Left lung (tissue), 10 donors: ENCODE measurements around the gene GCNT2. TPM values are rescaled to one million over a fixed set of nuclear protein-coding genes. Genes with fewer than 3 reads are reported as not detected.

Experiments
- ATAC-seq: fragments of 200-7000 bp; cut with Tn5 transposase; one replicate; pipeline ENCODE4 v1.9.1; 2020; ENCODE audit warnings: moderate library complexity
- DNase-seq, 4 donors: peaks; one replicate each; pipeline ENCODE4 v3.0.0-alpha.2; 2013 to 2020
- H3K27ac ChIP-seq, 2 donors: fragments of 200-600 bp; sonication (generic) in 1 of 2; one replicate each; pipeline versions ENCODE4 v1.5.0 to v1.8.0; 2020 to 2021
- H3K27me3 ChIP-seq, 2 donors: fragments of 200-600 bp; sonication (generic) in 1 of 2; one replicate each; pipeline versions ENCODE4 v1.5.0 to v1.8.0; 2020 to 2021
- H3K36me3 ChIP-seq, 2 donors: fragments of 200-600 bp; sonication (generic) in 1 of 2; one replicate each; pipeline versions ENCODE4 v1.5.0 to v1.8.0; 2020 to 2021
- H3K4me1 ChIP-seq, 2 donors: fragments of 200-600 bp; one replicate each; pipeline ENCODE4 v1.8.0; 2021
- H3K4me3 ChIP-seq, 2 donors: fragments of 200-600 bp; sonication (generic) in 1 of 2; one replicate each; pipeline versions ENCODE4 v1.5.0 to v1.8.0; 2020 to 2021; ENCODE audit warnings: mild to moderate bottlenecking in 1 of 2
- H3K9me3 ChIP-seq, 2 donors: fragments of 200-600 bp; sonication (generic) in 1 of 2; one replicate each; pipeline versions ENCODE4 v1.5.0 to v1.8.0; 2020 to 2021
- intact Hi-C, 2 donors: fragments of 100-400 bp; cut with DNase I; formaldehyde crosslinking; loops; one replicate each; pipeline versions ENCODE4 v1.11.2 to v1.14.2; 2022
- polyA plus RNA-seq, 6 donors: library from polyadenylated mRNA; unstranded; fragments of 120-200 nt; gene quantifications; one replicate each; pipeline ENCODE4 v1.2.1, GENCODE V29; 2013; ENCODE audit not compliant: insufficient read length in 6 of 6
- total RNA-seq, 2 donors: library from RNA; stranded (reverse); fragmentation: NEBNext Ultra II Directional; extraction: Animal tissue kit (Norgen Biotek cat#: 25700); gene quantifications; one replicate each; pipeline ENCODE4 v1.2.1, GENCODE V29; 2021
- TF ChIP-seq, protein P1 (sequence below), 2 donors: fragments of 200-600 bp; sonication (generic) in 1 of 2; IDR thresholded peaks; one replicate each; pipeline versions ENCODE4 v1.5.0 to v1.8.0; 2021; ENCODE audit warnings: antibody characterized with exemption in 2 of 2
- donor health status: DM: no; HTN: yes; CAD: no.
- donor health status: DM: no; HTN: no; CAD: no.

The GCNT2 gene
- total and polyA plus RNA-seq, 8 donors = 14.7 to 32.3 (median 18.0) TPM

DNA sequence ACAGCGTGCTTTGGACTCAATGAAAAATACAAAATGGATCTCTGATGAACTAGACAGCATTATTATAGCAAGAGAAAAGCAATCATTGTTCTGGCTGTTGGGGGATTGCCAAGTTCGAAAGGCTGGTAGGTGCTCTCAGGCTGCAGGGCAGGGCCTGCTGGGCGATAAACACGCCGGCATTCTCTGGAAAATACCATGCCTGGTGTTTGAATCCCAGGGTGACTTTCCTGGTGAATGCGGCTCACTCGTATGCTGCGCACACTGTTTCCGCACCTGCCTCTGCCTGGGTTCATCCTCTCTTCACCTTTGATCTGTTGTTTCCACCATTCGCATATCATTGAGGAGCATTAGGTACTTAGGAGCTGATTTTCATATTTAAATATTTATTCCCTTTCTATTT lies 37.4 kb downstream of the GCNT2 start:
- peak; percentile 48 for ATAC-seq
- intact Hi-C loops = no loop called here
- H3K4me1 ChIP-seq = peaks cover 3 to 12% of the 10 kb centered on the region in 2 donors
- no peak overlapping the region for H3K27ac ChIP-seq
- H3K36me3 ChIP-seq = peaks cover 0 to 4% of the 10 kb centered on the region in 2 donors
- H3K4me3 ChIP-seq = no peak overlapping the region
- DNase-seq = no peak
- TF ChIP-seq, protein P1, sequence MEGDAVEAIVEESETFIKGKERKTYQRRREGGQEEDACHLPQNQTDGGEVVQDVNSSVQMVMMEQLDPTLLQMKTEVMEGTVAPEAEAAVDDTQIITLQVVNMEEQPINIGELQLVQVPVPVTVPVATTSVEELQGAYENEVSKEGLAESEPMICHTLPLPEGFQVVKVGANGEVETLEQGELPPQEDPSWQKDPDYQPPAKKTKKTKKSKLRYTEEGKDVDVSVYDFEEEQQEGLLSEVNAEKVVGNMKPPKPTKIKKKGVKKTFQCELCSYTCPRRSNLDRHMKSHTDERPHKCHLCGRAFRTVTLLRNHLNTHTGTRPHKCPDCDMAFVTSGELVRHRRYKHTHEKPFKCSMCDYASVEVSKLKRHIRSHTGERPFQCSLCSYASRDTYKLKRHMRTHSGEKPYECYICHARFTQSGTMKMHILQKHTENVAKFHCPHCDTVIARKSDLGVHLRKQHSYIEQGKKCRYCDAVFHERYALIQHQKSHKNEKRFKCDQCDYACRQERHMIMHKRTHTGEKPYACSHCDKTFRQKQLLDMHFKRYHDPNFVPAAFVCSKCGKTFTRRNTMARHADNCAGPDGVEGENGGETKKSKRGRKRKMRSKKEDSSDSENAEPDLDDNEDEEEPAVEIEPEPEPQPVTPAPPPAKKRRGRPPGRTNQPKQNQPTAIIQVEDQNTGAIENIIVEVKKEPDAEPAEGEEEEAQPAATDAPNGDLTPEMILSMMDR (IDR thresholded peaks at IDR 0.05) = no peak
- H3K9me3 ChIP-seq = no peaks in the 10 kb centered on the region
- H3K27me3 ChIP-seq = peaks cover 0 to 6% of the 10 kb centered on the region in 2 donors

DNA sequence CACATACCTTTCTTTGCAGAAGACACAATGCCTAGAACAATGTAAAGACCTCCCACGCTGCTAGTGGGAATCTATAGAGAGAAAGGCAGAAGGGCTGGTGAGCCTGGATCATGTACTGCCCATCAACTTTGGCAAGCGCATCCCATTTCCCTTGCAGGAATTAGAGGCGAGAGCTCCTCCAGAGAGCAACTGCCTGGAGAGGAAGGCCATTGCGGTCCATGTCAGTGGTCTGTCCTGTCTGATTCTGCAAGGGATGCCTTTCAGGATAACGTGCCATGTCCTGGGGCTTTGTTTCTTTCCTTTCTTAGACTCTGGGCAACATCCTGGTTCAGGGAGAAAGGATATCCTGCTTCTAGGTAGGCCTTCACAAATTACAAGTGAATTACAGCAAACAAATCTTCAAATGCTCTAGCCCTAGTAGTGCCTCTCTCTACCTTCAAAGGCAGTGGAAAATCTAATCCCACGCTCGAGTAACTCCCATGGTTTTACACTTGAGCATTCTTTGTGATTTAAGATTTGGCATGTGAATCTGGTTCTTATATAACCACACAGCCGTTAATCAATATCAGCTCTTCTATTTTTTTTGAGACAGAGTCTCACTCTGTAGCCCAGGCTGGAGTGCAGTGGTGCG lies 38.5 kb downstream of the GCNT2 start:
- Histone ChIP-seq H3K4me1 (peaks cover 3 to 12% of the 10 kb centered on the region in 2 donors), H3K9me3 (no peaks in the 10 kb centered on the region), H3K27ac (no peak overlapping the region), H3K36me3 (peaks cover 0 to 4% of the 10 kb centered on the region in 2 donors), H3K27me3 (peaks cover 0 to 6% of the 10 kb centered on the region in 2 donors), H3K4me3 (no peak overlapping the region)
- DNase-seq = no peak
- TF ChIP-seq, protein P1 (IDR thresholded peaks at IDR 0.05) = no peak
- no peak for ATAC-seq
- intact Hi-C loops = no loop called here

DNA sequence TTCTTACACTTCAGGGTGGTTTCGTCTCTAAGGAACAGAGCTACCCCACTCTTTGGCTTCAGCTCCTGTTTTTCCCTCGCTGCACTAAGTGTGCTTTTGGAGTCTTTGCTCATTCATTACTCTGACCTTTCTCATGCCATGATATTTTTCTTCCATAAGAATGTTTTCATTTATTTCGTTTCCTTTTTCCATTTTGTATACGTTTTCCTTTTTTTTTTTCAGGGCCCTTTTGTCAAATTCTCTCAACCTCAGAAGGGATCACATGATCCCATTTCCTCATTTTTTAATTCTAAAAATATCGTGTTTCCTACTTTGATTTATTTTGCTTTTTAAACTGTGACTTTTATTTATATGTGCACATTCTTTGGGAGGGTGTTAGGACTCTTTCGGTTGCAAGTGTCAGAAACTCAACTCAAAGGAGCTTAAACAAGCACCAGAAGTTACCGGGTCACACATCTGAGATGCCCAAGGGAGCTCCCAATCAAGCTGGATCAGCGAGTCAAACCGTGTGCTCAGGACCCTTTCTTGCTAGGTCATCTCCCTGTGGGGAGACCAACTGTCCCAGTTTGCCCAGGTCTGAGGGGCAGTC lies 40.6 kb downstream of the GCNT2 start:
- H3K27ac ChIP-seq = no peak overlapping the region
- no peak for ATAC-seq
- intact Hi-C loops = no loop called here

DNA sequence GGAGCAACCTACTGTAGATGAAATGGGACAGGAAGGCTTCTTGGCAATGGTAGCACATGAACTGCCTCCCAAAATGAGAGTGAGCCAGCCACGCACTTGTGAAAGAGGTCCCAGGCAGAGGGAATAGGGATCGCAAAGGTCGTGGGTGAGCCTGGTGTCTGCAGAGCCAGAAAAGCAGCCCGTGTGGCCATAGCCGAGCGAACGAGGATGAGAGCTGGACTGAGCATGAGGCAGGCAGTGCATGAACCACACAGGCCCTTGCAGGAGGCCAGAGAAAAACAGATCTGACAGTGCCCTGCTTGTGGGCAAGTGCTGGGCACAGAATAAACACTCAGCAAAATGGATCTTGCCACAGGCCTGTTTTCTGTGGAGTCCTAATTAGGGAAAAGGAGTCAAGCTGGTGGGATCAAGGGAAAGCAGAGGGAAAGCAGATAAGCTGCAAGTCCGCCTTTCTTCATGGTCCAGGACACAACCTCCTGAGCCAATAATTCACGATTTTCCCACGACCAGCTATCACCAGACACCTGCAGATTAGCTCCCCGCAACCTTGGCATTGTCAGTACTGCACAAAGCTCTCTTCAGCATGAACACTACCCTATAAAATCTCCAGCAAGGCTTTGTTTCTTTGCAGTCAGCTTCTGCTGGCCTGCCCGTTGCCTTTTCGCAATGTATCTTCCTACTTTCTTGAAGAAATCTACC lies 44.0 kb downstream of the GCNT2 start:
- no peak for ATAC-seq
- intact Hi-C loops = no loop called here
- Histone ChIP-seq H3K27me3 (peaks cover 0 to 6% of the 10 kb centered on the region in 2 donors), H3K9me3 (no peaks in the 10 kb centered on the region), H3K4me1 (peaks cover 0 to 12% of the 10 kb centered on the region in 2 donors), H3K27ac (no peak overlapping the region), H3K36me3 (no peaks in the 10 kb centered on the region), H3K4me3 (no peak overlapping the region)
- no peak for DNase-seq
- TF ChIP-seq, protein P1 (IDR thresholded peaks at IDR 0.05) = no peak

More for the DNA sequence above, 40.6 kb downstream of the GCNT2 start:
- H3K36me3 ChIP-seq = peaks cover 0 to 4% of the 10 kb centered on the region in 2 donors
- H3K9me3 ChIP-seq = no peaks in the 10 kb centered on the region
- H3K4me3 ChIP-seq = no peak overlapping the region
- peaks cover 0 to 6% of the 10 kb centered on the region in 2 donors for H3K27me3 ChIP-seq
- peaks cover 0 to 12% of the 10 kb centered on the region in 2 donors for H3K4me1 ChIP-seq
- no peak for DNase-seq
- TF ChIP-seq, protein P1 (IDR thresholded peaks at IDR 0.05) = no peak

DNA sequence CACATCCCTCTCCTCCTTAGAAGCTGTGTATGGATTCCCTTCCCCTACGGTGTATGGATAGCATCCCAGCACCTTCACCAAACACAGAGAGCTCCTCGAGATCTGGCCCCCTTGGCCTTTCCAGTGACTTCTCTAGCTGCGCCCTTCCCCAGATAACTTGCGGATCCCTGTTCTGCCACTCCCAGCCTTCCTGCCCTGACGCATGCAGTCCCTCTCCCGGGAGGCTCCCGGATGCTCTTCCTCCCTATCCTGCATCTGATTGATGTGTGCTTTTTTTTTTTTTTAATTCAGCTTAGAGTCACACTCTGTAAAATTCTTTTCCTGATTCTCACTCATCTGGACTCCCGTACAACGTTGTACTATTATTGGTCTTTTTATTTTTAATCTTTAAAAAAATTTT lies 44.8 kb downstream of the GCNT2 start:
- peaks cover 0 to 3% of the 10 kb centered on the region in 2 donors for H3K27me3 ChIP-seq
- ATAC-seq (no peak), DNase-seq (no peak)
- H3K4me3 ChIP-seq = no peak overlapping the region
- H3K27ac ChIP-seq = no peak overlapping the region
- H3K36me3 ChIP-seq = no peaks in the 10 kb centered on the region
- peaks cover 0 to 12% of the 10 kb centered on the region in 2 donors for H3K4me1 ChIP-seq
- no peaks in the 10 kb centered on the region for H3K9me3 ChIP-seq
- intact Hi-C loops = no loop called here
- TF ChIP-seq, protein P1 (IDR thresholded peaks at IDR 0.05) = no peak
